K562 (cell line): ENCODE data around the gene CHN2.

Source experiments
- BRCA1 ChIP-seq, 2 experiments: fragments of 450-650 bp in 1 of 2; sonication (generic) in 1 of 2; formaldehyde crosslinking in 1 of 2; IDR thresholded peaks; 2 replicates each; pipeline versions ENCODE4 v1.5.0 to v1.6.1; 2017 to 2020; ENCODE audit warnings: mild to moderate bottlenecking in 1 of 2, missing genetic modification reagents in 1 of 2
- CREB1 ChIP-seq, 2 experiments: sonication (generic) in 1 of 2; formaldehyde crosslinking in 1 of 2; IDR thresholded peaks; 2 replicates each; pipeline versions ENCODE4 v1.6.1 to v1.8.0; 2012 to 2022; ENCODE audit warnings: inconsistent platforms in 1 of 2, mild to moderate bottlenecking in 1 of 2, missing genetic modification reagents in 1 of 2, moderate library complexity in 1 of 2
- DPF2 ChIP-seq: fragments of 450-650 bp; IDR thresholded peaks from 2 replicates; pipeline ENCODE4 v1.6.1; 2016
- GABPB1 ChIP-seq: sonication (generic); formaldehyde crosslinking; IDR thresholded peaks from 2 replicates; pipeline ENCODE4 v1.8.0; 2022; ENCODE audit warnings: mild to moderate bottlenecking, missing genetic modification reagents
- SMC3 ChIP-seq: conservative IDR thresholded peaks from 2 replicates; pipeline ENCODE4 v1.6.1; 2011; ENCODE audit warnings: low read depth, low read length, improper control_type of control experiment; ENCODE audit not compliant: insufficient read depth
- TAF1 ChIP-seq: IDR thresholded peaks from 2 replicates; pipeline ENCODE4 v1.6.1; 2011; ENCODE audit warnings: mild to moderate bottlenecking, low read length, moderate library complexity; ENCODE audit not compliant: insufficient read depth, control insufficient read depth, severe bottlenecking; ENCODE audit errors: extremely low read depth
- ZBTB26 ChIP-seq: fragments of 450-650 bp; formaldehyde crosslinking; IDR thresholded peaks from 2 replicates; pipeline ENCODE4 v1.4.0; 2022; ENCODE audit warnings: missing genetic modification characterization
- ZBTB7A ChIP-seq: IDR thresholded peaks from 2 replicates; pipeline ENCODE4 v1.6.1; 2011; ENCODE audit warnings: low read depth, mild to moderate bottlenecking, low read length, moderate library complexity, borderline replicate concordance; ENCODE audit not compliant: control insufficient read depth
- ZNF23 ChIP-seq: fragments of 250-450 bp; sonication (Bioruptor Pico); IDR thresholded peaks from 2 replicates; pipeline ENCODE4 v1.4.0; 2020; ENCODE audit warnings: mild to moderate bottlenecking
- TF ChIP-seq, protein P1 (sequence below): fragments of 250-450 bp; sonication (Bioruptor Pico); IDR thresholded peaks from 2 replicates; pipeline ENCODE4 v1.5.0; 2022; ENCODE audit warnings: mild to moderate bottlenecking
- TF ChIP-seq, protein P2 (sequence below): sonication (generic); formaldehyde crosslinking; IDR thresholded peaks from 2 replicates; pipeline ENCODE4 v1.8.1; 2023; ENCODE audit warnings: missing genetic modification reagents, mild to moderate bottlenecking, borderline replicate concordance

DNA sequence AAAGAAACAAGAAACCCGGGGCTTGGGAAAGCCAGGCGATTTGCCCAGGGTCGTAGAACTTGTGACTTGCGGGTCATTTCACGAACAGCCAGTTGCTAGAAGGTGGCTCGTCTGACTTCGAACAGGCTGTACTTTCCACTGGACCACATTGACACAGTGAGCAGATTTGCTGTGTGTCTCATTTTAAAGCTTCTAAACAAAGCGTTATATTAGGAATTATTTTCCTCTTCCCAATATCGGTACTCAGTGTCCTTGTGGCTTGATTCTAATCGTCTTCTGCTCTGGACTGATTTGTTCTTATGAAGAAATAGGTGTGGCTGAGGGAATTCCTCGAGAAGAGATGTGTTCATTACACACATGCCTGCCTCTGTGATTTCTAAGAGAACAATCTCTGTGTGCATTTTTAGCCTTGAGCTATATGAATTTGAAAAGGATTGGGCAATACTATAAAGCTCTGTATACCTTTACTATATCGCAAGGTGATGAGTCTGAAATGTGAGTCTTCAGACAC, 219.1 kb downstream of the CHN2 start:
- TF ChIP-seq GABPB1 (CRISPR knock-in tag): no peak
- TF ChIP-seq TAF1: no peak
- TF ChIP-seq SMC3: no peak
- no peak for TF ChIP-seq CREB1 (IDR thresholded peaks at IDR 0.05)
- no peak for TF ChIP-seq CREB1 (CRISPR knock-in tag; IDR thresholded peaks at IDR 0.05)
- no peak for TF ChIP-seq BRCA1 (IDR thresholded peaks at IDR 0.05)
- no peak for TF ChIP-seq BRCA1 (CRISPR knock-in tag; IDR thresholded peaks at IDR 0.05)
- no peak for TF ChIP-seq ZBTB7A
- TF ChIP-seq, protein P1, sequence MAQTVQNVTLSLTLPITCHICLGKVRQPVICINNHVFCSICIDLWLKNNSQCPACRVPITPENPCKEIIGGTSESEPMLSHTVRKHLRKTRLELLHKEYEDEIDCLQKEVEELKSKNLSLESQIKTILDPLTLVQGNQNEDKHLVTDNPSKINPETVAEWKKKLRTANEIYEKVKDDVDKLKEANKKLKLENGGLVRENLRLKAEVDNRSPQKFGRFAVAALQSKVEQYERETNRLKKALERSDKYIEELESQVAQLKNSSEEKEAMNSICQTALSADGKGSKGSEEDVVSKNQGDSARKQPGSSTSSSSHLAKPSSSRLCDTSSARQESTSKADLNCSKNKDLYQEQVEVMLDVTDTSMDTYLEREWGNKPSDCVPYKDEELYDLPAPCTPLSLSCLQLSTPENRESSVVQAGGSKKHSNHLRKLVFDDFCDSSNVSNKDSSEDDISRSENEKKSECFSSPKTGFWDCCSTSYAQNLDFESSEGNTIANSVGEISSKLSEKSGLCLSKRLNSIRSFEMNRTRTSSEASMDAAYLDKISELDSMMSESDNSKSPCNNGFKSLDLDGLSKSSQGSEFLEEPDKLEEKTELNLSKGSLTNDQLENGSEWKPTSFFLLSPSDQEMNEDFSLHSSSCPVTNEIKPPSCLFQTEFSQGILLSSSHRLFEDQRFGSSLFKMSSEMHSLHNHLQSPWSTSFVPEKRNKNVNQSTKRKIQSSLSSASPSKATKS (CRISPR knock-in tag): no peak
- no peak for TF ChIP-seq ZNF23
- TF ChIP-seq, protein P2, sequence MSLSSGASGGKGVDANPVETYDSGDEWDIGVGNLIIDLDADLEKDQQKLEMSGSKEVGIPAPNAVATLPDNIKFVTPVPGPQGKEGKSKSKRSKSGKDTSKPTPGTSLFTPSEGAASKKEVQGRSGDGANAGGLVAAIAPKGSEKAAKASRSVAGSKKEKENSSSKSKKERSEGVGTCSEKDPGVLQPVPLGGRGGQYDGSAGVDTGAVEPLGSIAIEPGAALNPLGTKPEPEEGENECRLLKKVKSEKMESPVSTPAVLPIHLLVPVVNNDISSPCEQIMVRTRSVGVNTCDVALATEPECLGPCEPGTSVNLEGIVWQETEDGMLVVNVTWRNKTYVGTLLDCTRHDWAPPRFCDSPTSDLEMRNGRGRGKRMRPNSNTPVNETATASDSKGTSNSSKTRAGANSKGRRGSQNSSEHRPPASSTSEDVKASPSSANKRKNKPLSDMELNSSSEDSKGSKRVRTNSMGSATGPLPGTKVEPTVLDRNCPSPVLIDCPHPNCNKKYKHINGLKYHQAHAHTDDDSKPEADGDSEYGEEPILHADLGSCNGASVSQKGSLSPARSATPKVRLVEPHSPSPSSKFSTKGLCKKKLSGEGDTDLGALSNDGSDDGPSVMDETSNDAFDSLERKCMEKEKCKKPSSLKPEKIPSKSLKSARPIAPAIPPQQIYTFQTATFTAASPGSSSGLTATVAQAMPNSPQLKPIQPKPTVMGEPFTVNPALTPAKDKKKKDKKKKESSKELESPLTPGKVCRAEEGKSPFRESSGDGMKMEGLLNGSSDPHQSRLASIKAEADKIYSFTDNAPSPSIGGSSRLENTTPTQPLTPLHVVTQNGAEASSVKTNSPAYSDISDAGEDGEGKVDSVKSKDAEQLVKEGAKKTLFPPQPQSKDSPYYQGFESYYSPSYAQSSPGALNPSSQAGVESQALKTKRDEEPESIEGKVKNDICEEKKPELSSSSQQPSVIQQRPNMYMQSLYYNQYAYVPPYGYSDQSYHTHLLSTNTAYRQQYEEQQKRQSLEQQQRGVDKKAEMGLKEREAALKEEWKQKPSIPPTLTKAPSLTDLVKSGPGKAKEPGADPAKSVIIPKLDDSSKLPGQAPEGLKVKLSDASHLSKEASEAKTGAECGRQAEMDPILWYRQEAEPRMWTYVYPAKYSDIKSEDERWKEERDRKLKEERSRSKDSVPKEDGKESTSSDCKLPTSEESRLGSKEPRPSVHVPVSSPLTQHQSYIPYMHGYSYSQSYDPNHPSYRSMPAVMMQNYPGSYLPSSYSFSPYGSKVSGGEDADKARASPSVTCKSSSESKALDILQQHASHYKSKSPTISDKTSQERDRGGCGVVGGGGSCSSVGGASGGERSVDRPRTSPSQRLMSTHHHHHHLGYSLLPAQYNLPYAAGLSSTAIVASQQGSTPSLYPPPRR: no peak
- TF ChIP-seq ZBTB26 (CRISPR knock-in tag): no peak
- no peak for TF ChIP-seq DPF2
